Thoracic aorta (tissue), 2 donors: ENCODE measurements around the gene OR7A10. TPM values are rescaled to one million over a fixed set of nuclear protein-coding genes. Genes with fewer than 3 reads are reported as not detected.

ENCODE experiments used
- ATAC-seq: fragments of 150-250 bp; one replicate; pipeline ENCODE4 v1.8.0; 2017; ENCODE audit warnings: low read depth; ENCODE audit not compliant: insufficient number of reproducible peaks, low FRiP score
- DNase-seq: peaks from one replicate; pipeline ENCODE4 v3.0.0-alpha.2; 2020; ENCODE audit warnings: low spot score
- H3K27ac ChIP-seq, 2 donors: fragments of 200-600 bp; sonication (generic); 1 replicate in 1 of 2; 2 replicates in 1 of 2; pipeline ENCODE4 v1.5.1; 2016; ENCODE audit warnings: mild to moderate bottlenecking in 2 of 2, moderate library complexity in 2 of 2
- H3K27me3 ChIP-seq: fragments of 200-600 bp; sonication (generic); replicated peaks from 2 replicates; pipeline ENCODE4 v1.6.0; 2016; ENCODE audit warnings: mild to moderate bottlenecking; ENCODE audit not compliant: insufficient read depth
- H3K36me3 ChIP-seq: fragments of 200-600 bp; sonication (generic); one replicate; pipeline ENCODE4 v1.5.1; 2016
- H3K4me1 ChIP-seq, 2 donors: fragments of 200-600 bp; sonication (generic); 1 replicate in 1 of 2; 2 replicates in 1 of 2; pipeline versions ENCODE4 v1.5.1 to v1.6.0; 2016; ENCODE audit warnings: low read depth in 2 of 2, mild to moderate bottlenecking in 1 of 2; ENCODE audit not compliant: control insufficient read depth in 1 of 2
- H3K4me3 ChIP-seq: fragments of 200-600 bp; sonication (generic); 2 replicates; pipeline ENCODE4 v1.5.1; 2016; ENCODE audit warnings: mild to moderate bottlenecking
- H3K9me3 ChIP-seq: fragments of 200-600 bp; sonication (generic); 2 replicates; pipeline ENCODE4 v1.5.1; 2016
- CTCF ChIP-seq: fragments of 200-600 bp; sonication (generic); IDR thresholded peaks from one replicate; pipeline ENCODE4 v1.5.1; 2019; ENCODE audit warnings: antibody characterized with exemption
- total RNA-seq, 2 donors: library from RNA; depleted of rRNA; stranded (reverse); fragments of >200 nt; gene quantifications; one replicate each; pipeline versions ENCODE4 v1.1.0 to v1.2.3, GENCODE V29; 2016

The OR7A10 gene
- not detected for total RNA-seq

DNA sequence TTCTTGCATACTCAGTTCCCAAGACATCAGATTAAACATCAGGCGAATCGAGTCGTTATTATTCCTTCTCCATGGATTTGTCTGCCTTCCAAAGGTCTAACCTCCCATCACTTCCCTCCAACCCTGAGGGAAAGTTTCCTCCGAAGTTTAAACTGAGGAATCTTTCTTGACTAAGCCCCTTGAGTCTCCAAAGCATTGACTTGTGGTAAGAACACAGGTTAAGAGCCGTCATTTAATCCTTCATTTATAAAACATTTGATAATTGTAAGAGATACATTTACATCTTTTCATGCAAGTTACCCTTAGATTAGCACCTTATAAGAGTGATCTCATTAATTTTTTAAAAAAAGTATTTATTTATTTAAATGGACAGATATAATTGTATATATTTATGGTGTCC, at the start of gene OR7A10:
TSS of gene OR7A10 (minus strand) at position 101 of the 400 bp plus-strand sequence. CDS start 7,045 bp downstream, outside the sequence.
- H3K36me3 ChIP-seq, result no peaks in the 10 kb centered on the region
- no peaks in the 10 kb centered on the region for H3K9me3 ChIP-seq
- H3K27me3 ChIP-seq, result no peaks in the 10 kb centered on the region
- no peak for TF ChIP-seq CTCF
- DNase-seq, result no peak
- no peak for ATAC-seq
- no peak within 1 kb of the TSS for H3K27ac ChIP-seq
- no peaks in the 10 kb centered on the region for H3K4me1 ChIP-seq
- H3K4me3 ChIP-seq, result no peak within 1 kb of the TSS

- TF ChIP-seq CTCF, result no peak
- Histone ChIP-seq H3K27me3 (no peaks in the 10 kb centered on the region), H3K4me1 (peaks cover 0 to 6% of the 10 kb centered on the region in 2 donors), H3K36me3 (no peaks in the 10 kb centered on the region), H3K27ac (no peak overlapping the region), H3K4me3 (no peak overlapping the region), H3K9me3 (no peaks in the 10 kb centered on the region)
- ATAC-seq (no peak), DNase-seq (no peak)
Measured at GRCh38 chr19:14890643-14891379, 42.1 kb upstream of the OR7A10 start.

- Histone ChIP-seq H3K36me3 (no peaks in the 10 kb centered on the region), H3K4me3 (no peak overlapping the region), H3K27me3 (no peaks in the 10 kb centered on the region), H3K27ac (no peak overlapping the region), H3K9me3 (no peaks in the 10 kb centered on the region), H3K4me1 (peaks cover 0 to 6% of the 10 kb centered on the region in 2 donors)
- no peak for DNase-seq
- ATAC-seq, result no peak
- TF ChIP-seq CTCF, result no peak
Measured at GRCh38 chr19:14889994-14890642, 41.4 kb upstream of the OR7A10 start.

DNA sequence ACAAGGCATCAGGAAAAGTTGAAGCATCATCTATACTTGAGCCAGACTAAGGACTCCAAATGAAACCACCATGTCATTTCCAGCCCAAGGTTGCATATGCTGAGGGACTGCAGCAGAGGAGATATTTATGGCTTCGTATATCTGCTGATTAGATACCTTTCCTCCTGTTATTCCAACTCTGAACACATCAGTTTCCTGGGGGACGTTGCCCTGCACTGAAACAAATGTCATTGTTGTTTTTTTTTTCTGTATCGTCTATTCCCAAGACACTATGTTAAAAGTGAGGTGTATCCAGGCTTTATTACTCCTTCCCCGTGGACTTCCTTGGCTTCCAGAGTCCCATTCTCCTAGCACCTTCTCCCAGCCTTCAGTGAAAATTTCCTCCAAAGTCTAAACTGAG, 37.3 kb upstream of the OR7A10 start, which contains the start of gene OR7A17:
TSS of gene OR7A17 (minus strand) at position 101 of the 400 bp plus-strand sequence. CDS start 4,777 bp downstream, outside the sequence.
- TF ChIP-seq CTCF, result no peak
- no peaks in the 10 kb centered on the region for H3K9me3 ChIP-seq
- ATAC-seq (no peak), DNase-seq (no peak)
- no peaks in the 10 kb centered on the region for H3K36me3 ChIP-seq
- H3K4me1 ChIP-seq, result peaks cover 0 to 6% of the 10 kb centered on the region in 2 donors
- H3K27ac ChIP-seq, result no peak within 1 kb of the TSS
- H3K27me3 ChIP-seq, result no peaks in the 10 kb centered on the region
- no peak within 1 kb of the TSS for H3K4me3 ChIP-seq

- Histone ChIP-seq H3K9me3 (no peaks in the 10 kb centered on the region), H3K4me1 (no peaks in the 10 kb centered on the region), H3K27me3 (no peaks in the 10 kb centered on the region), H3K4me3 (no peak overlapping the region), H3K27ac (no peak overlapping the region), H3K36me3 (no peaks in the 10 kb centered on the region)
- DNase-seq, result no peak
- no peak for TF ChIP-seq CTCF
- no peak for ATAC-seq
Measured at GRCh38 chr19:14871619-14872230, 23.0 kb upstream of the OR7A10 start.
